Measurements from ENCODE around the gene DYNC2I2. TPM values are rescaled to one million over a fixed set of nuclear protein-coding genes. Genes with fewer than 3 reads are reported as not detected.

DYNC2I2 gene
- total and polyA plus RNA-seq, 2 of the 4 experiments (the other 2 are of a cell fraction), result 33.7 to 37.1 TPM

Other genes starting within 250 kb of the DYNC2I2 start
- gene CERCAM, start 236.0 kb downstream of the DYNC2I2 start, total RNA-seq (2012; rRNA removed), result 15.1 and 16.1 TPM in 2 replicates
- 118 and 146 TPM in 2 replicates for gene CERCAM, start 236.0 kb downstream of the DYNC2I2 start, polyA plus RNA-seq (2012; rRNA removed)
- gene ODF2, start 200.8 kb downstream of the DYNC2I2 start, total RNA-seq (2012; rRNA removed), result 46.4 and 59.2 TPM in 2 replicates
- gene ODF2, start 200.8 kb downstream of the DYNC2I2 start, polyA plus RNA-seq (2012; rRNA removed), result 34.9 and 40.2 TPM in 2 replicates
- 35.3 and 39.4 TPM in 2 replicates for gene GLE1, start 152.1 kb downstream of the DYNC2I2 start, total RNA-seq (2012; rRNA removed)
- gene GLE1, start 152.1 kb downstream of the DYNC2I2 start, polyA plus RNA-seq (2012; rRNA removed), result 13.2 and 14.3 TPM in 2 replicates
- 327 and 345 TPM in 2 replicates for gene SPTAN1, start 104.3 kb downstream of the DYNC2I2 start, total RNA-seq (2012; rRNA removed)
- 275 and 316 TPM in 2 replicates for gene SPTAN1, start 104.3 kb downstream of the DYNC2I2 start, polyA plus RNA-seq (2012; rRNA removed)
- 182 and 587 TPM in 2 replicates for gene SET, start 32.4 kb upstream of the DYNC2I2 start, total RNA-seq (2012; rRNA removed)
- 80.2 and 104 TPM in 2 replicates for gene SET, start 32.4 kb upstream of the DYNC2I2 start, polyA plus RNA-seq (2012; rRNA removed)
- 1.6 and 1.7 TPM in 2 replicates for gene PKN3, start 45.7 kb upstream of the DYNC2I2 start, total RNA-seq (2012; rRNA removed)
- gene PKN3, start 45.7 kb upstream of the DYNC2I2 start, polyA plus RNA-seq (2012; rRNA removed), result 3.8 and 5.7 TPM in 2 replicates
- gene ZDHHC12, start 67.3 kb upstream of the DYNC2I2 start, total RNA-seq (2012; rRNA removed), result 13.9 and 16.7 TPM in 2 replicates
- 60.7 and 75.1 TPM in 2 replicates for gene ZDHHC12, start 67.3 kb upstream of the DYNC2I2 start, polyA plus RNA-seq (2012; rRNA removed)
- gene ZER1, start 115.1 kb upstream of the DYNC2I2 start, total RNA-seq (2012; rRNA removed), result 7.5 and 7.7 TPM in 2 replicates
- 34.9 and 45.1 TPM in 2 replicates for gene ZER1, start 115.1 kb upstream of the DYNC2I2 start, polyA plus RNA-seq (2012; rRNA removed)
- 7.2 and 9.1 TPM in 2 replicates for gene TBC1D13, start 130.4 kb upstream of the DYNC2I2 start, total RNA-seq (2012; rRNA removed)
- 25.0 and 26.4 TPM in 2 replicates for gene TBC1D13, start 130.4 kb upstream of the DYNC2I2 start, polyA plus RNA-seq (2012; rRNA removed)
- gene ENDOG, start 161.7 kb upstream of the DYNC2I2 start, total RNA-seq (2012; rRNA removed), result 9.9 and 11.7 TPM in 2 replicates
- 16.2 and 27.2 TPM in 2 replicates for gene ENDOG, start 161.7 kb upstream of the DYNC2I2 start, polyA plus RNA-seq (2012; rRNA removed)
- 15.8 and 17.9 TPM in 2 replicates for gene SPOUT1, start 172.9 kb upstream of the DYNC2I2 start, total RNA-seq (2012; rRNA removed)
- 27.8 and 30.2 TPM in 2 replicates for gene SPOUT1, start 172.9 kb upstream of the DYNC2I2 start, polyA plus RNA-seq (2012; rRNA removed)
- gene KYAT1, start 225.1 kb upstream of the DYNC2I2 start, total RNA-seq (2012; rRNA removed), result 5.8 and 6.8 TPM in 2 replicates
- 8.8 and 9.5 TPM in 2 replicates for gene KYAT1, start 225.1 kb upstream of the DYNC2I2 start, polyA plus RNA-seq (2012; rRNA removed)
- gene LRRC8A, start 225.3 kb upstream of the DYNC2I2 start, total RNA-seq (2012; rRNA removed), result 42.8 and 45.8 TPM in 2 replicates
- gene LRRC8A, start 225.3 kb upstream of the DYNC2I2 start, polyA plus RNA-seq (2012; rRNA removed), result 60.9 and 71.7 TPM in 2 replicates